ENCODE results near the gene NEDD4L.

- TF ChIP-seq HDGF (IDR thresholded peaks at IDR 0.05; ENCODE audit: borderline replicate concordance): no peak
- TF ChIP-seq ELF4 (IDR thresholded peaks at IDR 0.05): no peak
- no peak for TF ChIP-seq FOXA1 (IDR thresholded peaks at IDR 0.05)
- no peak for TF ChIP-seq BHLHE40 (IDR thresholded peaks at IDR 0.05; ENCODE audit: borderline replicate concordance)
- TF ChIP-seq L3MBTL2 (conservative IDR thresholded peaks at IDR 0.05): no peak
- TF ChIP-seq FOXK2 (IDR thresholded peaks at IDR 0.05): no peak
- no peak for TF ChIP-seq SUZ12 (IDR thresholded peaks at IDR 0.05)
These were observed 277.0 kb downstream of the NEDD4L start for GRCh38 chr18:58320907-58321561.
